ENCODE measurements around the gene ZBTB1.

The ZBTB1 gene, protein sequence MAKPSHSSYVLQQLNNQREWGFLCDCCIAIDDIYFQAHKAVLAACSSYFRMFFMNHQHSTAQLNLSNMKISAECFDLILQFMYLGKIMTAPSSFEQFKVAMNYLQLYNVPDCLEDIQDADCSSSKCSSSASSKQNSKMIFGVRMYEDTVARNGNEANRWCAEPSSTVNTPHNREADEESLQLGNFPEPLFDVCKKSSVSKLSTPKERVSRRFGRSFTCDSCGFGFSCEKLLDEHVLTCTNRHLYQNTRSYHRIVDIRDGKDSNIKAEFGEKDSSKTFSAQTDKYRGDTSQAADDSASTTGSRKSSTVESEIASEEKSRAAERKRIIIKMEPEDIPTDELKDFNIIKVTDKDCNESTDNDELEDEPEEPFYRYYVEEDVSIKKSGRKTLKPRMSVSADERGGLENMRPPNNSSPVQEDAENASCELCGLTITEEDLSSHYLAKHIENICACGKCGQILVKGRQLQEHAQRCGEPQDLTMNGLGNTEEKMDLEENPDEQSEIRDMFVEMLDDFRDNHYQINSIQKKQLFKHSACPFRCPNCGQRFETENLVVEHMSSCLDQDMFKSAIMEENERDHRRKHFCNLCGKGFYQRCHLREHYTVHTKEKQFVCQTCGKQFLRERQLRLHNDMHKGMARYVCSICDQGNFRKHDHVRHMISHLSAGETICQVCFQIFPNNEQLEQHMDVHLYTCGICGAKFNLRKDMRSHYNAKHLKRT

DNA sequence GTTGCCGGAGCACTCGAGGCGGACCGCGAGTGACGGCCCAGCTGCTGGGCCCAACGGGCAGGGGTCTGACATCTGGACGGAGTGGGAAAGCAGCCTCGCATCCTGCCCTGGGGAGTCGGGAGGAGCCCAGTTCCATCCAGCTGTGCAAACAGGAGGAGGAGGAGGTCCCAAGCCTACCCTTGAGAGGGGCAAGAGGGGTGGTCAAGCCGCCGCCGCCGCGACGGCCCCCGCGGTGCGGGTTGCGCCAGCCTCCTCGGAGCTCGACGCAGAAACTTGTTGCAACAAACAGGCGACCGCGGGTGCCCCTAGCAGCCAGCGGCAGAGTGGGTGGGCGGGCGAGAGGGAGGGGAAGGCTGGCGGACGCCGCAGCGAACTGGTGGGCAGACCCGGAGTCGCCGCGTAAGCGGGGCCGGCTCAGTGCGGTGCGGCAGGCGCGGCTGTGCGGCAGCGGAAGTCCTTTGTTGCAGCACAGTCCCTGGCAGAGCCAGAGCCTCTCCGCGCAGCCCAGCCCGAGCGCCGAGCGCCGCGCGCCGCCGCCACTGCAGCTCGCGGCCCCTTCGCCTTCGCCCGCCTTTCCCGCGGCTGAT, at the start of gene ZBTB1:
Gene ZBTB1, plus strand, starts transcription at position 461 of the 587 bp plus-strand sequence. CDS start 16,735 bp downstream, outside the sequence.
- peaks cover 41% of the 10 kb centered on the region for H3K4me1 Mint-ChIP-seq
- peak within 1 kb of the TSS; percentile 100 for H3K27ac Mint-ChIP-seq
- peaks cover 95% of the 10 kb centered on the region for H3K36me3 Mint-ChIP-seq
- ATAC-seq (peak; percentile 71), DNase-seq (ENCODE audit: low spot score in 2 of 2) (peak; percentile 69 to 91)
- H3K4me3 Mint-ChIP-seq, result peak within 1 kb of the TSS; percentile 87
- no peaks in the 10 kb centered on the region for H3K9me3 Mint-ChIP-seq

DNA sequence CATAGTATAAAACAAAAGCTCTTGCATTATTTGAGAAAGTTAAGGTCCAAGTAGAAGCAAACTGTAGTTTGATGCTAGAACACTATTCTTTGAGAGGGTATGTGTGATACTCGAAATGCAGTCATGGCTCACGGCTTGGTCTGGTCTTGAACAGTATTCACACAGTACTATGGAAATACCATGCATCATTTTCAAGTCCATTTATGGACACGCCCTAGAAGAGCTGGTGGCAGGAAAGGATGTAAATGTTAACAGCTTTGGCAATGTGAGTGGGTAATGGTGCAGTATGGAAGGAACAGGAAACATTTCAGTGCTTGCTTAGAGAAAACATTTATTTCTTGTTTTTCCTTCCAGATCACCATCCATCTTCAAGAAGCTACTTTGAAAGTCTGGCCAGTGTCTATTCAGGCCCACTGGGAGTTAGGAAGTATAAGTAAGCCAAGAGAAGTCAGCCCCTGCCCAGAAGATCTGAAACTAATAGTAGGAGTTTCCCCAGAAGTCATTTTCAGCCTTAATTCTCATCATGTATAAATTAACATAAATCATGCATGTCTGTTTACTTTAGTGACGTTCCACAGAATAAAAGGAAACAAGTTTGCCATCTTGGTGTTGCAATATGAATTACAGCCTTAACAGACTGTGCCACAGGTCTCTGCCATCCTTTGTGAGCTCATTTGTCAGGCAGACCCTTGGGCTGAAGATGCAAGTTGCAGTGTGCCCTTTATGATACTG, 45.0 kb upstream of the ZBTB1 start:
- Mint-ChIP-seq H3K4me3 (no peak overlapping the region), H3K27ac (peak overlapping the region; percentile 60), H3K9me3 (no peaks in the 10 kb centered on the region), H3K4me1 (peaks cover 16% of the 10 kb centered on the region), H3K36me3 (peaks cover 72% of the 10 kb centered on the region)
- DNase-seq (ENCODE audit: low spot score in 2 of 2), result no peak
- ATAC-seq, result no peak

DNA sequence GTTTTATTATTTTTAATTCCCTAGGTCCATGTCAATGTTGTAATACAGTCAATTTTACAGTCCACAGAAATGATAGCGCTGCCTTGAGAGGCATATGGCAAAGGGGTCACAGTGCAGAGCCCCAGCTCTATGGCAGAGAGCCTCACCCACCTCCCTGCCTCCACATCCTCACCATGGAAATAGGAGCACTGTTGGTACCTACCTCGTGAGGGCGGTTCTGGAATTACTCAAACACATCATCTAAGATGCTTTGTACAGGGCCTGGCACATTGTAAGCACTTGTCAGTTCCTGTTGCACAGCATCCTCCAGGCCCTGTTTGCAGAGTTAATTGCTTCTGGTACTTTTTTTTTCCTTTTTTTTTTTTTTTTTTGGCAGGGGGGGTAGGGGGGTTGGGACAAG, 43.3 kb upstream of the ZBTB1 start:
- H3K9me3 Mint-ChIP-seq, result no peaks in the 10 kb centered on the region
- DNase-seq (ENCODE audit: low spot score in 2 of 2), result no peak
- no peak for ATAC-seq
- H3K4me3 Mint-ChIP-seq, result no peak overlapping the region
- peak overlapping the region; percentile 61 for H3K27ac Mint-ChIP-seq
- H3K4me1 Mint-ChIP-seq, result peaks cover 23% of the 10 kb centered on the region
- peaks cover 56% of the 10 kb centered on the region for H3K36me3 Mint-ChIP-seq

DNA sequence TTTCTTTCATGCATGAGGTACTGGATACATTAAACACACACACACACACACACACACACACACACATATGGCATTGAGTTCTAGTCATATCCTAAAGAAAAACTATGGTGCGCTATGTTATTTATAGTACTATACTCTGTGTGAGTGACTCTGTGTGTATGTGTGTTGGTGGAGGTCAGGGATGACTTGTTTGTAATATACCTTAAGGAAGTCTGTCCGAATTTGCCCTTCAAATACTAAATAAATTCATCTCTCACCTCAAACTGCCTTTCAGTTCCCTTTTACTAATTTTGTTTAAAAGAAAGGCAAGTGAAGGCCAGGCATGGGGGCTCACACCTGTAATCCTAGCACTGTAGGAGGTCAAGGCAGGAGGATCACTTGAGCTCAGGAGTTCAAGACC, 41.4 kb upstream of the ZBTB1 start:
- no peak for DNase-seq (ENCODE audit: low spot score in 2 of 2)
- H3K4me3 Mint-ChIP-seq, result no peak overlapping the region
- peaks cover 40% of the 10 kb centered on the region for H3K36me3 Mint-ChIP-seq
- ATAC-seq, result no peak
- H3K27ac Mint-ChIP-seq, result no peak overlapping the region
- no peaks in the 10 kb centered on the region for H3K9me3 Mint-ChIP-seq
- H3K4me1 Mint-ChIP-seq, result peaks cover 34% of the 10 kb centered on the region

DNA sequence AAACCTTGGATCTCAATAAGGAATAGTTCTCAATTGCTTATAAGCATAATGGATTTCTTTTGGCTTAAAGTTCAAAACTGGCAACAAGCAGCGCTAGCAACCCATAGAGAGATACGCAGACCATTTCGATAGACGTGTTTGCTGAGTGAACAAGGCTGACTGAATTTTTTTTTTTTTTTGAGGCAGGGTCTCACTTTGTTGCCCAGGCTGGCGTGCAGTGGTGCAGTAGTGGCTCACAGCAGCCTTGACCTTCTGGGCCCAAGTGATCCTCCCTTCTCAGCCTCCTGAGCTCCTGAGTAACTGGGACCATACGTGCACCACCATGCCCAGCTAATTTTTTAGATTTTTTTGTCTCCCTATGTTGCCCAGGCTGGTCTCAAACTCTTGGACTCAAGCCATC, 40.7 kb upstream of the ZBTB1 start:
- H3K4me1 Mint-ChIP-seq, result peaks cover 39% of the 10 kb centered on the region
- no peak for ATAC-seq
- H3K36me3 Mint-ChIP-seq, result peaks cover 33% of the 10 kb centered on the region

DNA sequence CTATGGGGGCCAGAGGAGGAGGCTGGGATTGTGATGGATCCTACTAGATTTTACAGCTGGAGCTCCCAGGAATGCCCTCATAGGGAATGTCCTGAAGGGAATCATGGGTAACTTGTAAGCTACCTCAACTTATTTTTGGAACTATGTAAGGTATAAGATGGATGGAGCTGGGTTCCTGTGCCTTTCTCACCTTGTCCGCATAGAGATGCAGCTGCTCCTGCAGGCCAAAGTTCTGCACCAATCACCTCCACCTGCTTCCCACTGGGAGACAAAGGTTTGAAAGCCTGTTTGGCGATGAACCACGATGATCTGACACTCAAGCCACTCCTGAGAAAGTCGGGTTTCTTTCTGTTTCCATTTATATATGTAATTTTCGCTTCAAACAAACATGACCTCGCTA, 39.9 kb upstream of the ZBTB1 start:
- DNase-seq (ENCODE audit: low spot score in 2 of 2) (no peak), ATAC-seq (no peak)
- H3K4me1 Mint-ChIP-seq, result peaks cover 35% of the 10 kb centered on the region
- peaks cover 25% of the 10 kb centered on the region for H3K36me3 Mint-ChIP-seq
- peak overlapping the region; percentile 74 for H3K4me3 Mint-ChIP-seq
- no peaks in the 10 kb centered on the region for H3K9me3 Mint-ChIP-seq
- H3K27ac Mint-ChIP-seq, result peak overlapping the region; percentile 85

More for the DNA sequence above, 40.7 kb upstream of the ZBTB1 start:
- H3K9me3 Mint-ChIP-seq, result no peaks in the 10 kb centered on the region
- H3K27ac Mint-ChIP-seq, result no peak overlapping the region
- DNase-seq (ENCODE audit: low spot score in 2 of 2), result no peak
- H3K4me3 Mint-ChIP-seq, result peak overlapping the region; percentile 74

DNA sequence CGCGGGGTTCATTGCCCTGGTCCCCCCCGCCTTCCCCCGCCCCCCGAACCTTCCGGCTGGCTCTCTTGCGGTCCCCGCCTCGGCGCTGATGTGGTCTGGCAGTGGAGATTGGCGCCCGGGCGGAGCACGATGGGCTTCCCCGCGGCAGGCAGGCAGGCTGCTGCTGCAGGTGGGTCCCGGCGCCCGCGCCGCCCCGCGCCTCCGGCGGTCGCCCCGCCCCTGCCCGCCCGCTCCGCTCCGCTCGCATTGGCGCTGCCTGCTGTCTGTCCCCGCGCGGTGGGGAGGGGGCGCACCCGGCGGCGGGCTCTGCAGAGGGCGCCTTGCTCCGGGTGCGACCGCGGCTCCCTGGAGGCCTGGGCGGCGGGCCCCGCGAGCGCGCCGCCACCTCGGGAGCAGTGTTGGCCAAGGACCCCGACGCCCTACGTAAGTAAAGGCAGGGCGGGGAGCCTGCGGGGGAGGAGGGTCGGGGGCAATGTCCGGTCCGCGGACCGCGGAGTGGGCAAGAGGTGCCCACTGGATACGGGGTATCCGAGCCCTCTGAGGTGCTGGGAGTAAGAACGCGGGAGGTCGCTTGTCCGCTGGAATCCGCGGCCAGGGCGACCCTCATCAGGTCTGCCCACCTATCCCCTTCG, 39.3 kb upstream of the ZBTB1 start, which contains the start of gene AKAP5:
Gene AKAP5, plus strand, starts transcription at position 309 of the 632 bp plus-strand sequence. CDS start 2,896 bp downstream, outside the sequence.
- Mint-ChIP-seq H3K27ac (peak within 1 kb of the TSS; percentile 85), H3K9me3 (no peaks in the 10 kb centered on the region), H3K4me3 (peak within 1 kb of the TSS; percentile 74), H3K36me3 (peaks cover 19% of the 10 kb centered on the region), H3K4me1 (peaks cover 29% of the 10 kb centered on the region)
- ATAC-seq, result peak; percentile 84
- peak; percentile 42 to 79 for DNase-seq (ENCODE audit: low spot score in 2 of 2)

DNA sequence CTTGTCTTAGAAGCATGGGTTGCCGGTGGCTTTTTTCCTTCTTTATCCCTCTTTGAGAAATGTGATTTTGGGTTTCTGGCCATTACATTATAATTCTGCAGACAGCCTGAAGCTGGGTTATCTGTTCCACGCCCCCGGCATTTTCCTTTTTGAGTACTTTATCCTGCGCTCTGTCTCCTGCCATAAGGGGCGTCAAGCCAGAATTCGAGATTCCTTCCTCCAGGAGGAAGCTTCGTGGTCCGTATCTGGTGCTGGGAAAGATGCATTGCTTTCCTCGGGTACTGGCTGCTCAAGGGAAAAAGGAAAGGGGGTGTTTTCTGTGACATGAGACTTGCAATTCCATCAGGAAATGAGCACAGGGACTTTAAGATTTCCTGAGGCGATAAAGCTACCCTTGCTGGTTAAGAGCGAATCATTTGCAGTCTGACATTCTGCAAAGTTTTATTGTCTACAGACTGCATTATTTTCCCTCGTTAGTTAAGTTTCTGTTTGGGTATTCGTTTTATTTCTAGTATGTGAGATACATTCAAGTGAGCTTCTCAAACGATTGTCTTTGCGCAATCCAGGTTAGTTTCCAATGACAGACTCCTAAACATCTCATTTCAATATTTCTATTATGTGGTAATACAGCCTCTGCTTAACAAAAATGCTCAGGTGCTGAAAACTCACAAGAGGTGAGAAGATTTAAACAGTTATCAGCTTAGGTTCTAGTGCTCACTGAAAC, 38.6 kb upstream of the ZBTB1 start:
- DNase-seq (ENCODE audit: low spot score in 2 of 2) (no peak), ATAC-seq (no peak)
- no peaks in the 10 kb centered on the region for H3K9me3 Mint-ChIP-seq
- peak overlapping the region; percentile 74 for H3K4me3 Mint-ChIP-seq
- peaks cover 12% of the 10 kb centered on the region for H3K36me3 Mint-ChIP-seq
- H3K27ac Mint-ChIP-seq, result no peak overlapping the region
- peaks cover 29% of the 10 kb centered on the region for H3K4me1 Mint-ChIP-seq

DNA sequence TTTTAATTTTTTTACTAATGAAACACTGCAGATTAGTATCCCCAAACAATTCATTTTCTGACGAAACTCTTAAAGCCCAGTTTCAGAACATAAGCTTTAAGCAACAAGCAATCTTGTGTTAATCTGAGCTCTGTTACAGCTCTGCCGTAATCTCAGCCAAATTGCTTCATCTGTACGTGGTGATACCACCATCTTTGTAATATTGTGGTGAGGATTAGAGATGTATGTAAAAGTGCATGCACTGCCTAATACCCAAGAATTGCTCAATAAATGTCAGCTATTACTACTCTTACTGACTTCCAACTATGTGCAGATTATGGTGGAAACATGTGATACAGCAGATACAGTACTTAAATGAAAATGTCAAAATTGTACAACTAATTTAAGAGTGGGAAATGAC, 37.5 kb upstream of the ZBTB1 start:
- Mint-ChIP-seq H3K9me3 (no peaks in the 10 kb centered on the region), H3K27ac (no peak overlapping the region), H3K4me1 (peaks cover 29% of the 10 kb centered on the region), H3K36me3 (peaks cover 9% of the 10 kb centered on the region), H3K4me3 (no peak overlapping the region)
- DNase-seq (ENCODE audit: low spot score in 2 of 2) (no peak), ATAC-seq (peak; percentile 44)

DNA sequence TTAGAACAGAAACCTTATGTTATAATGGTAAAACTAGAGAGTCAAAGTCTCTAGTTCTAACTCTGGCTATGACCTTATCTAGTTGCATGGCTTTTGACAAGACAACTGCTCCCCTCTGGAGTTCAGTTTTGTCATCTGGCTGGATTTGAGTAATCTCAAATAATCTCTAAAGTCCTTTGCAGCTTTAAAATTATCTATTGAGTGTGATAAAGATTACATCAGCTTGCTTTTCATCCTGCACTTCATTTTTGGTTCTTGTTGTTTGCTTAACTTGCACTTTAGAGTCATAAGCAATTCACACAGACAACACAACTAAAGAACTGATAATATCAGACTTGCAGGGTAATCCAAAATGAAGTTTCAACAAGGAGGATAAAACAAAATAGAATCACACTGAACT, 37.0 kb upstream of the ZBTB1 start:
- H3K4me1 Mint-ChIP-seq, result peaks cover 29% of the 10 kb centered on the region
- peak; percentile 63 for ATAC-seq
- H3K27ac Mint-ChIP-seq, result no peak overlapping the region
- no peaks in the 10 kb centered on the region for H3K9me3 Mint-ChIP-seq
- H3K36me3 Mint-ChIP-seq, result peaks cover 4% of the 10 kb centered on the region
- H3K4me3 Mint-ChIP-seq, result no peak overlapping the region
- DNase-seq (ENCODE audit: low spot score in 2 of 2), result no peak

DNA sequence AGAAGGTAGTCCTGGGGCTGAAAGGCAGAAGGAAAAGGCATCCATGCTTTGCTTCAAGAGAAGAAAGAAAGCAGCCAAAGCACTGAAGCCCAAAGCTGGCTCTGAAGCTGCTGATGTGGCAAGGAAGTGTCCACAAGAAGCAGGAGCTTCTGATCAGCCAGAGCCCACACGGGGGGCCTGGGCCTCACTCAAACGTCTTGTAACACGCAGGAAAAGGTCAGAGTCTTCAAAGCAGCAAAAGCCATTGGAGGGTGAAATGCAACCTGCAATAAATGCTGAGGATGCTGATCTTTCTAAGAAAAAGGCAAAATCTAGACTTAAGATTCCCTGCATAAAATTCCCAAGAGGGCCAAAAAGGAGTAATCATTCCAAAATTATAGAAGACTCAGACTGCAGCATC, 36.1 kb upstream of the ZBTB1 start:
- DNase-seq (ENCODE audit: low spot score in 2 of 2), result no peak
- Mint-ChIP-seq H3K36me3 (no peaks in the 10 kb centered on the region), H3K9me3 (no peaks in the 10 kb centered on the region), H3K4me1 (peaks cover 29% of the 10 kb centered on the region), H3K27ac (no peak overlapping the region), H3K4me3 (no peak overlapping the region)
- ATAC-seq, result no peak

DNA sequence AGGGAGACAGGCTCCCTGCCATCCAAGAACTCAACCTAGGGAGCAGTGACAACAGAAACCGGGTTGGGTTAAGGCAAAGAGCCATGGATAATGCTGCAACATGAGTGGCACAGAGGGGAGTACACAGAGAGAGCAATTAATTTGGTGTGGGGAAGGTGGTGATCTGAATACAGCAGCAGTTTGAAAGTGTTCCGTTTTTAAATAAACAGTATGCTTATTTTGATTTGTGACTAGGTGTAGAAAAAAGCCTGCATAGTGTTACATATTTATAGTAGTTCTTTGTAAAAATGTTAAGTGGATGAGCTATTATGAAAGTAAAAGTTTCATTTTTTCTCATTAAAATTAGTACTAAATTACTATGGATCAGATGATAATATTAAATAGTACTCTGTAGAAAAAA, 30.5 kb upstream of the ZBTB1 start:
- Mint-ChIP-seq H3K4me1 (peaks cover 23% of the 10 kb centered on the region), H3K27ac (peak overlapping the region; percentile 6), H3K36me3 (peaks cover 29% of the 10 kb centered on the region), H3K9me3 (no peaks in the 10 kb centered on the region), H3K4me3 (peak overlapping the region; percentile 6)
- ATAC-seq, result peak; percentile 60
- DNase-seq (ENCODE audit: low spot score in 2 of 2), result no peak

DNA sequence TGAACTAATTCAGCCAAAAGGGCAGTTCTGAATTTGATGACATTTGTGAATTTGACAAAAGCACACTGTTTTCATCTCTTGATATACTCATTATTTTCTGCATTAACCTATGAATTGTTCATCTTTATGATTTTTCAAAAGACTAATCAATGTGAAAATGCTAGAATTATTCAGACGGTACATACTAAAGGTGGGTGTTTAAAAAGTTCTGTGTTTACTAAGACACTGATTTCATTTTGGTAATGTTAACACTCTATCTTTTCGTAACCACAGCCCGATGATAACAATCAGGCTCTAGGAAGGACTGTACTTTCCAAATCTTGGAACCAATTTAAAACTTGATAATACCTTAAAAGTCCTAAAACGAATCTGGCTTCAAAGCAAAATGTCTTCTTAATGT, 29.9 kb upstream of the ZBTB1 start:
- H3K9me3 Mint-ChIP-seq, result no peaks in the 10 kb centered on the region

More for the DNA sequence above, 29.9 kb upstream of the ZBTB1 start:
- ATAC-seq (peak; percentile 74), DNase-seq (ENCODE audit: low spot score in 2 of 2) (no peak)
- Mint-ChIP-seq H3K4me3 (no peak overlapping the region), H3K4me1 (peaks cover 23% of the 10 kb centered on the region), H3K36me3 (peaks cover 36% of the 10 kb centered on the region), H3K27ac (no peak overlapping the region)
